PC-3 (cell line): ENCODE data around the gene VAT1L.

Source experiments
- EZH2 ChIP-seq: fragments of 300-600 bp; sonication (generic); IDR thresholded peaks from one replicate; pipeline ENCODE4 v1.6.1; 2017; ENCODE audit warnings: antibody characterized with exemption, mild to moderate bottlenecking, low read length; ENCODE audit not compliant: unreplicated experiment
- EZH2phosphoT487 ChIP-seq: fragments of 300-600 bp; sonication (generic); IDR thresholded peaks from 2 replicates; pipeline ENCODE4 v1.6.1; 2018; ENCODE audit warnings: mild to moderate bottlenecking, antibody characterized with exemption, low read length, borderline replicate concordance
- TF ChIP-seq, protein P1 (sequence below): fragments of 300-600 bp; sonication (generic); conservative IDR thresholded peaks from 2 replicates; pipeline ENCODE4 v1.5.1; 2017; ENCODE audit warnings: antibody characterized with exemption, low read depth, mild to moderate bottlenecking, low read length

DNA sequence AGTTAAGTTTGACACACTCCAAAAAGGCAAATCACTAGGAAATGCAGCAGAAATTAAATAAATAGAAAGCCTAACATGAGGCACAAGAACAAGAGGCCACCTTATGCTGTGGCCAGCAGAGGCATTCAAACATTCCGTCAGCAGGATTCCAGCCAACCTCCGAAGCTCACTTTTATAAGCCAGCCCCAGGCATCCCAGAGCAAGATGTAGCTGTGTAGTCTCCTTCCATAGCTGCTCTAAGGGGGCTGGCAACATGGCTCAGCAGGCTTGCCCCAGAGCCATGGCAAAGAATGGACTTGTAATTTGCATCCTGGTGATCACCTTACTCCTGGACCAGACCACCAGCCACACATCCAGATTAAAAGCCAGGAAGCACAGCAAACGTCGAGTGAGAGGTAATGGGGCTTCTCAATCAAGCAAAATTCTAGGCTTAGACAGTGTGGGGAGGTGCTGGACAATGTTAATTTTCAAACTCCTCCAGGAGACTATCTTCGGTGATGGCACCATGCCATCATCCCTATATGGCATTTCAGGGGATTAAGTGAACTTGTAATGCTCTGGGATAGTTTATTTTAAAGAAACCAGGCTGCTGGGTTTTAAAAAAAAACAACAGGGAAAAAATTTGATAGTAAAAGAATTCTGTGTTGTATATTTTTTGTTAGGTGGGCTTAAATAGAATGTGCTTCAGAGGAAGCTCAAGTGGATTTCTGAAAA is 234.1 kb downstream of the VAT1L start, which contains the start of gene CLEC3A:
- TF ChIP-seq, protein P1, sequence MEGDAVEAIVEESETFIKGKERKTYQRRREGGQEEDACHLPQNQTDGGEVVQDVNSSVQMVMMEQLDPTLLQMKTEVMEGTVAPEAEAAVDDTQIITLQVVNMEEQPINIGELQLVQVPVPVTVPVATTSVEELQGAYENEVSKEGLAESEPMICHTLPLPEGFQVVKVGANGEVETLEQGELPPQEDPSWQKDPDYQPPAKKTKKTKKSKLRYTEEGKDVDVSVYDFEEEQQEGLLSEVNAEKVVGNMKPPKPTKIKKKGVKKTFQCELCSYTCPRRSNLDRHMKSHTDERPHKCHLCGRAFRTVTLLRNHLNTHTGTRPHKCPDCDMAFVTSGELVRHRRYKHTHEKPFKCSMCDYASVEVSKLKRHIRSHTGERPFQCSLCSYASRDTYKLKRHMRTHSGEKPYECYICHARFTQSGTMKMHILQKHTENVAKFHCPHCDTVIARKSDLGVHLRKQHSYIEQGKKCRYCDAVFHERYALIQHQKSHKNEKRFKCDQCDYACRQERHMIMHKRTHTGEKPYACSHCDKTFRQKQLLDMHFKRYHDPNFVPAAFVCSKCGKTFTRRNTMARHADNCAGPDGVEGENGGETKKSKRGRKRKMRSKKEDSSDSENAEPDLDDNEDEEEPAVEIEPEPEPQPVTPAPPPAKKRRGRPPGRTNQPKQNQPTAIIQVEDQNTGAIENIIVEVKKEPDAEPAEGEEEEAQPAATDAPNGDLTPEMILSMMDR = no peak
- no peak for TF ChIP-seq EZH2phosphoT487
- no peak for TF ChIP-seq EZH2
